HG02678 (cell line): Measurements from ENCODE around the gene SOWAHA.

Experiments
- ATAC-seq: cut with Tn5 transposase; IDR thresholded peaks from one replicate; pipeline ENCODE4 v1.9.1; 2021; ENCODE audit warnings: mild to moderate bottlenecking, moderate library complexity; ENCODE audit not compliant: unreplicated experiment

SOWAHA gene

DNA sequence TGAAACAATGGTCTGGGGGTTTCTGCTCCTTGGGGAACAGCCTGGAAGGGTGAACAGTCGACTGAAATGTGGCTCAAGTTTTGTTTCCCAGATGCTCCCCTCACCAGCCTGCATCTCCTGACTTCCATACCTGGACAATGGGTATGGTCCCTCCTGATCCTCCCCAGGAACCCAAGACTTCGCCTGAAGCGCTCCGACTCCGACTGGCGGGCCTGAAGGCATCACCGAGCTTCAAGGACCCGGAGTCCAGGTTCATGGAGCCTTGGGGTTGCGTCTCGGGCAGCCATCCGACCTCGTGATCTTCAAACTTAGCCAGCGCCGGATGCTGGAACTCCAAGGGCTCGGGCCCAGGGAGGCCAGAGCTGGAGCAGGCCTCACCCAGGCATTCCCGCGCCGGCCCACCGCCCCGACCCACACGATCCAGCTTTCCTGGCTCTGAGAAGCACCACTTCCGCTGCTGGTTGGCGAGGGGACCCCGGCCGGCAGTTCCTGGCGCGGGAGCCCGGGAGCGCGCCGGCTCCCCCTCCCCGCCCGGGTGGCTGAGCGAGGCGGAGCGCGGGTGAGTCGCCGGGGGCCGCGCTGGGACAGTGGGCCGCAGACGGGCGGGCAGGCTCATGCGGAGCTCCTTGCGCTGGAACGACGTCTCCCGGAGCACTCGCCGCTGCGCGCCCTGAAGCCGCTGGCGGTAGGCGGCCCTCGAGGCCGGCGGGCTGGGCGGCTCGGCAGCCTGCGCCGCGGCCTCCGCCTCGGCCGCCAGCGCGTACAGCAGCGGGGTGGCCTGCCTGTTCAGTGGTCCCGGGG lies 12.1 kb downstream of the SOWAHA start:
- no peak for ATAC-seq

DNA sequence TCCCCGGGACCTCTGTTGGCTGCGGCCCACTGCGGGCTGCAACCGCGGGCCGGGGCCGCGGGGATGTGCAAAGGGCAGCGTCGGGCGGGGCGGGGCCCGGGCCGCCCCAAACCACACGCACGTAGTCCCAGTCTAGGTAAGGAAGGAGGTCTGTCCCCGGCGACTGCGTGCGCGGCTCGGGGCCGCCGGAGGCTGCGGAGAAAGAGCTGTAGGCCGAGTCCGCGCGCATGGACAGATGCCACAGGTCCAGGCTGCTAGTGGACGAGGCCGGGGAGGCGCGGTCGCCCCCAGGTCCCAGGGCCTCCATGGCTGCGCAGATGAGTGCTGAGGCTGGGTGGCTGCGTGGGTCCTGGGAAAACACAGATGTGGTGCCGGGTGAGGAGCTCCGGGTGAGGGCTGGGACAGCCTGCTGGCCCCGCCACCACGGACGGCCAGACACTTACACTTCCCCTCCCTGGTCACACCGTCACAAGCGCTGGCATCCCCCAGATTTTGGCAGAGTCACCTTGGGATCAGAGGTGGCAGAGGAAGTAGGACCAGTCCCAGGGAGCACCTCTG lies 12.8 kb downstream of the SOWAHA start:
- ATAC-seq: no peak

DNA sequence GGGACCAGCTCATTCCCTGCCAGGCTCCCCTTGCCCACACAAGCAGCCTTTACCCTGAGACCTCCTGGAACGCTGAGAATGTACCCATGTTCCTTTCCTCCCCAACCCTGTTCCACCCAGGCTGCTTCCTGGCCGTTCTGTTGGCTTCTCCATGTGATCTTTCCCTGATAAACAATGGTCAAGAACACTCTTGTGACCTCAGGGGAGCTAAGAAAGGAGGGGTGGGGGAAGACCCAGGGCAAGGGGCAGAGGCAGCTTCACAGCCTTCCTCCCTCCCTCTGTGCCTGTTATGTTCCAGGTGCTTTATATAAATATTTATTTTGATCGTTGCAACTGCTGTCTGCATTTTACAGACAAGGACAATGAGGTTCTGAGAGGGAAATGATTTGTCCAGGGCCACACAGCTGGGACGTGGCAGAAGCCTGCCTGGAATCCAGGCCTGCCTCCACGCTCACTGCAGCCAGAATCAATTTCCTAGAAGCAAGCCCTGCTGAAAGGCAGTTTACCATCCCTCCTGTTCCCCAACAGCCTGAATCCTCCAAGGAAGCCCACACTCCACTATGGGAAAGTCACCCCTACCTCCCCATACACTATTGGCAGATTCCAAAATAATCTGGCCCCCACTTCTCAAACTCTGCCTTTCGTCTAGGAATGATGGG lies 13.5 kb downstream of the SOWAHA start:
- no peak for ATAC-seq

DNA sequence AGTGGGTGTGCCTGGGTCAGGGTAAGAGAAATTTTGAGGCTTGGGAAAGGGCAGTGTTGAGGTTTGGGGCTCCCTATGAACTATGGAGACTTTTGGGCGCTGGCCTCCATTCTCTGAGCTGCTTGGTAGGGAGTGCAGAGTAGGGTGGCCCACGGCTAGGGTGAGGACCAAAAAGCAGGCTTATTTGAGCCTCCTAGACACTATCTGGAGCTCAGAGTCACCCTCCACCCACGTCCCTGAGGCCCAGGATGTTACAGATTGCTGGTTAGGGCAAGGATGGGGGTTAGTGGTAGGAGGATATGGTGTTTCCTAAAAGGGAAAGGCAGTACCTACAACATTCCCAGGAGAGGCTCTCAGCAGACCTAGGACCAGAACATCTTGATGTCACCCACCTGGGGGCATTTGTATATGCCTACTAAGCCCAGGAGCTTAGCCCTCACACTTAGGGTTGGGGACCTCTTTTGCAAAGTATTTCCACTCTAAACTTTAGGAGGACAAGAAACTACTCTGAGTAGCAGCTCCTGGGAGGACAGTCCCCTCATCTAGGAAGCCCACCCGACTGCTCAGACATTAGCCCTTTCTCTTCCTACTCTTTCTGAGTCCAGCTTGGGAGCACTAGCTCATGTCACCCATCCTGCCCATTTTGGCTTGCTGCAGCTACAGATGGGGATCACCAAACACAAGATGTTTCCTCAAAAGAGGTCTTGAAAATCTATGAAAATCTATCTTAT lies 15.0 kb downstream of the SOWAHA start:
- ATAC-seq: no peak

DNA sequence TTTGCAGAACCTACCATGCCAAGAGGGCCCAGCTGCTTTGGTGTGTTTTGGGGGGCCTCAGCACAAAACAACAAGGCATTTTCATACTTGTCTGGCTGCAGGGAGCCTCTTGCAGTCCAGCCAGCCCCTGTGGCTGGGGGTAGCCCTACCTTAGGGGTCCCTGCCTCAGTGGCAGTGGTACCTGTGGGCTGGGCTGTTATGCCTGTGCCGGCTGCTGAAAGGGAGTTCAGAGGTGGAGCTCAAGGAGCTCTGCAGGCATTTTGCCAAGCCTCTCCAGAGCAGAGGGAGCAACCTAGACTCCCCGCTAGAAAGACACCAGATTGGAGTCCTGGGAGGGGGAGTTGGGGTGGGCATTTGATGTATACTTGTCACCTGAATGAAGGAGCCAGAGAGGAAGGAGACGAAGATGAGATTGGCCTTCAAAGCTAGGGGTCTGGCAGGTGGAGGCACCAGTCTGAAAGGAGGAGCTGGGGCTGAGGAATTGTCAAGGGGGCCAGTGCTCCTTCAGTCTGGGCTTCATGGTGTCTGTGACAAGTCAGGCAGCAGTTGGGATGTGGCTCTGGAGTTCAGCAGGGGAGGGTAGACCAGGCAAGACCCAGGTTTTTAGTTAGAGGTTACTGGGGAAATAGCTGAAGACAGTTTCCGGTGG lies 15.9 kb downstream of the SOWAHA start:
- ATAC-seq: no peak

DNA sequence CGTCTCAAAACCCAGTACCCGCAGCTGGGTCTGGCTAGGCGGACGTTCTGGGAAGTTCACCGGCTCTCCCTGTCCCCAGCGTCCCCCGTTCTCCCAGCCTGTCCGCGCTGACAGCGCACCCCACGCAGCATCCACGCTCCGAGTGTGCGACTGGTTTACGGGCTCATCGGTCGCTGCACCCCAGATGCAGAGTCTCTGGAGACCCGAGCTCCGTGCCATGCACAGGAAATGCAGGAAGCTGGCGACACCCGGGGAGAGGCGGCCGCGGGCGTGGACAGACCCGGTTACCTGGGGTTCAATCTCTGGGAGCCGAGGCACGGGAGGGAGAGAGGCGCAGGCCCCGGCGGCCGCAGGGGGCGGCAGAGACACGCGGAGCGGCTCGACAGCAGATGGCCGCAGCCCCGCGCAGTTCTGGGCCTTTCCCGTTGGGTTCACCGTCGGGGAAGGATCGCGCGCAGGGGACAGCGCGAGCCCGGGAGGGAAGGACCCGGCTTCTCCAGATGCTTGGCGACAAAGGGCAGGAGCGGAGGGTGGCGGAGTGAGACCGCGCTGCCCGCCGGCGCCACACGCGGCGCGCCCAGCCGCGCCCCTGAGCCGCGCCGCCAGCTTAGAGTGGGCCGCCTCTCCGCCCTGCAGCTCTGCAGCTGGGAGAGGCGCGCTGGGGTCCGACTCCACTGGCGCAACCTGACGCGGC lies 16.8 kb downstream of the SOWAHA start:
- ATAC-seq: peak; percentile 77

DNA sequence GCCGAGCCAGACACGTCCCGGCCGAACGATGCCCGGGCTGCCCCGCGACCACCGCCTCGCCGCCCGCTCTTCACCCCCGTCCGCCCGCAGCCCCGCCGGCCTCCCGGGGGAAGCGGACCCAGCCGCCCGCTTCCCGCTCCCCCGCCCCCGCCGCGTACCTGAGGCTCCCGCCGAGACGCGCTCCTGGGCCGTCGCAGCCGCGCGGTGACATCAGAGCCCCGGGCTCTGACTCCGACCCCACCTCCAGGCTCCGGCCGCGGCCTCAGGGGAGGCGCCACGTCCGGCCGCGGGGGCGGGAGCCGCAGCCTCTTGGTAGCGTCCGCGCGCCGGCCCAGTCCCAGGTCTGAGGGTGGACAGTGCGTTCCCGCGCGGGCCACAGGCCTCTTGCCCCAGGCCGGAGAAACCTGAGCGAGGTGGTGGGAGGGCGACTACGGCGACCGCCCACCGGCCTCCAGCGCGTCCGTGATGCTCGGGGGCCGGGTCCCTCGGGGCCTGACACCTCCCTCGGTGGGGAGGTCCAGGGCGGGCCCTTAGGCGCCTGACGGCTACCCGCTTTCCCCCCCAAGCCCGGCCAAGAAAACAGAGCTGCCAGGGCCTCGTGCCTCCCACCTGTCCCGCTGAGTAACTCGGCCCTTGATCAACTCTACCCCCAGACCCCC lies 17.5 kb downstream of the SOWAHA start, which contains the start of gene SHROOM1:
Gene SHROOM1 (minus strand): TSS at position 212 of the 659 bp plus-strand sequence. CDS start 4,507 bp downstream, outside the sequence.
- ATAC-seq: peak; percentile 65

DNA sequence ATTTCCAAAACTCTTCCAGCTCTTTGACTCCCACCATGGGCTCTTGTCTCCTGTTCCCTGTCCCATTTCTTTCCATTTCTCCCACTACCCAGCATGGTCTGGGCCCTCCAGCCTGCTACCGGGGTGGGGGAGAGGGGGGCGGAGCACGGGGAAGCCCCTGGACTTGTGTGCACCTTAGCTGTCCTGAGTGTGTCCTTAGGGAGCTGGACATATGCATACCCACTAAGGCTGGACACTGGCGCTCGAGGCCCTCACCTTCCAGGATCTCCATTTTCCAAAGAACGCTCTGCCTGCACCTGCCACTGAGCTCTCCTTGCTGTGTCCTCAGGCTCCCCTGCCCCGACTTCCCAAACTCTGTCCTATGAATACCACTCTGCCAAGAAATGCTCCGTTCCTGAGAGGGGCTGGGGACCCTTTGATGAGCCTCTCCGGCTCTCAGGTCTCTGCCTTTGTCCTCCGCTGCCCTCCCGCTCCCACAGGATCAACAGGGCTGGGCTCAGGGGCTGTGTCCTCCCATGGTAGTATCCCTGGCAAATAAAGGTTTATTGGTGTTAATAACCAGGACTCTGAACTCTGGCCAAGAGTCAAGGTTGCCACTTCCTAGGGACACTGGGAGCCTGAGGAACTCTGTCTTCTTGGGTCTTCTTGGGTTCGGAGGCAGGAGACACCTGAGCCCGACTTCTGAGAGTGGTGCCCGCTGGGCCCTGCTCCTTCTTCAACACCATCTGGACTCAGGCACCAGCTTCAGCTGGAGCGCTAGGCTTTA lies 18.2 kb downstream of the SOWAHA start:
- ATAC-seq: no peak

DNA sequence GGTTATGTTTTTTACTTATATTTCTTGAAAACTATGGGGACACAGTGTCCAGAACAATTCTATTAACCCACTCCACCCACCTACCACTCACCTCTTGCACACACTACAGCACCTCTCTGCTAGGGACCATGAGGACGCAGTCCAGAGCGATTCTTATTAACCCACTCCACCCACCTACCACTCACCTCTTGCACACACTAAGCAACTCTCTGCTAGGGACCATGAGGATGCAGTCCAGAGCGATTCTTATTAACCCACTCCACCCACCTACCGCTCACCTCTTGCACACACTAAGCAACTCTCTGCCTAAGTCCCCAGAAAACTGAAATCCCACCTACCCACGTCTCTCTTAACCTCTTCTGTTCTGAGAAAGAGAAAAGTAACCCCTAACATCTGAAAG lies 19.5 kb downstream of the SOWAHA start:
- ATAC-seq: no peak

DNA sequence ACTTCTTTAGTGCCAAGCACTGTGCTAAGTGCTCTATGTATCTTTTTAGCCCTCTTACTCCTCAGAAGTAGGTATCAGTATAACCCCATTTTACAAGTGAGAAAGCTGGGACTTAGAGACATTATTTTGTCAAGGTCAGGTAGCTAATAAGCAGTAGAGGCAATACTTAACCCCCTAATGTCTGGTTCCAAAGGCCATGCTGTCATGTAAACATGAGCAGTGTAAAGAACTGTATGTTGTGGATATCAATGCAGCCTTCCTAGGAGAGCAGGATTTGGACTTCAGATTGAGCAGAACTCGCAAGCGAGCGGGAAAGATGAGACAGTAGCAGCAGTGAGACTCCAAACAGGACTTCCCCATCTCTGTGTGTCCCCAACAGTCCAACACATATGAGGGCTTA lies 21.0 kb downstream of the SOWAHA start:
- no peak for ATAC-seq

DNA sequence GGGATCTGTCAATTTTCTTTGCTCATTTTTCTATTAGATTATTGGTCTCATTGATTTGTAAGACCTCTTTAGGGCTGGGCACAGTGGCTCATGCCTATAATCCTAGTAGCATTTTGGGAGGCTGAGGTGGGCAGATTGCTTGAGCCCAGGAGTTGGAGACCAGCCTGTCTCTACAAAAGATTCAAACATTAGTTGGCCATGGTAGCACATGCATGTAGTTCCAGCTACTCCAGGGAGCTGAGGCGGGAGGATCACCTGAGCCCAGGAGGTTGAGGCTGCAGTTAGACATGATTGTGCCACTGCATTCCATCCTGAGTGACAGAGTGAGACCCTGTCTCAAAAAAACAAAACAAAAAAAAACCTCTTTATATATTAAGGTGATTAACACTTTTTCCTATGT lies 23.8 kb downstream of the SOWAHA start:
- no peak for ATAC-seq

DNA sequence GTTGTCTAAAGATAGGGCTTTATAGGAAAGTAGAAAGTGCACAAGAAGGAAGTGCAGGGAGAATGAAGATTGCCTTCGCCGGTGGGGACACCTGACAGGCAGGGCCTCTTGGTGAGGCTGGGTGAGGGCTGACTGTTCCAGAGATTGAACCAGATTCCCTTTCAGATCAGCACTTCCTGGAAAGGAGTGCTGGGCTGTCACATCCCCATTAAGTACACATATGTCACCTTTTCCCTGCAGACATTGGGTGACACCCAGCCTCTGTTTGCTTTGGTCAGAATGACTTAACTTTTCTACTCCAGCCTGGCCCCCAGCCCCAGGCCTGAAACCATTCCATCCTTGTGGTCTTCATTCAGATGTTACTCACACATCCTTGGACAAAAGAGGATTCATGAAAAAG lies 24.8 kb downstream of the SOWAHA start:
- ATAC-seq: no peak

DNA sequence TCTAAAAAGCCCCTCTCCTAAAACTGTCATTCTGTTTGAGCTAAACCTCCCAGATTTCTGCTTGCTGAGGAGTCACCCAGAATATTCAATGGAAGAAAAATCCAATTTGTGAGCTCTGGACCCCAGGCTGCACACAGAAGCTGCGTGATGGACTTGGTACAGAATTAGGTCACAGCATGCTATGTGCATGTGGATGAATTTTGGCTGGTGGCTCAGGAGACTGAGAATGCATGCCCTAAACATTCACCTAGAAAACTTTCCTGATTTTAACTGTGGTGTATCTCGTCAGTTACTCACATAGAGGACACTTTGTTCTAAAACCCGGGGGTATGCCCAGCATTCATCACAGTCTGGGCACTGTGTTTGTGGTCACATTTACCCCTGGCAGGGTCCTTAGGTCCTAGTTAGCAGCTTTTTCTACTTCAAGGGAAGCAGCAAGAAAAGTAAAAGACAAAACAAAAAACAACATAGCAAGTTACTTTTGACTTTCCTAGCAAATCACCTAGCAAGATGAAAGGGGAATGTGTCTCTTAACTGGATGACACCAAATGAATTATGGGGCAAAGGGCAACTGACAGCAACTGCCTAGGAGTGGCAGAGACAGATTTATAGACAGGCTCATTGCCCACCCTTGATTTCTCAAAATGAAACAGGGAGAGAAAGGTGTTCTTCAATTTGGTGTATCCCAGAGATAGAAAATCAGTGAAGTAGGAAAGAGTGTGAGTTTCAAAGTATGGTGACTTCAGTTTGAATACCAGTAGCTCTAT lies 25.6 kb downstream of the SOWAHA start:
- ATAC-seq: no peak

DNA sequence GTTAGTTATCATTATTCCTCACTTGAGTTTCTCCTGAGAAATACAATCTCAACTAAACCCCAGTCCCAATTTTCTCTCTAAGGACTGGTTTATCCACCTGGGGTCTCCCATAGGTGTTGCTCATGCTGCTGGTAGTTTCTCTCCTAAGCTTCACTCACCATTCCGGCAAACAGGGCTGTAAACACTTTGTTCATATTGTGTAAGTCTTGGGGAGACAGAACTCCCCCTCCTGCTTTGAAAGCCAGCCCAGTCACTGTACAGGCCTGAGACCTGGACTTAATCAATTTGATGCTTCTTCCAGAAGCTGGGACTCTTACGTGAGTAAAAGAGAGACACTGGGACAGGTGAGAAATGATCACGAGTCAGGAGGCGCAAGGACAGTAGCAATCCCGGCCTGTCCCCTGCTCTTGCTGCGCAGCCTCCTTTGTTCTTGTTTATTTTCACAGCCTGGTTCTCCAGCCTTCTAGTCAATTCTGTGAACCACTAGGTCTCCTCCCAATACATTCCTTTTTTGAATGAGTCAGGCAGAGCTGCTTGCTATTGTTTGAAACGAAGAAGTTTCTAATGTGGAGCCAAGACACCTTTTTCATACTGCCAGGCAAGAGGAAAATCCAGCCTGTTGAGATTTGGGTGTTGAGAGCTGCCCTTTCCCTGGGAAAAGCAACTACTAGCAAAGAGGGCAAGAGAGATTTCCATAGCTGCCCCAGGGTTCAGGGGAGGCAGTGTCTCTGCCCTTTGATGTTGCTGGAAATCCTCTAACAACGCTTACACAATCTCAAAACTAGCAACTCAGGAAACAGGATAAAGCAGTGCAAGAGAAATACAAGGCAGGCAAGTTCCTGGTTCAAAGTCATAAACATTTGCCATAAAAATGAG lies 26.6 kb downstream of the SOWAHA start:
- no peak for ATAC-seq

DNA sequence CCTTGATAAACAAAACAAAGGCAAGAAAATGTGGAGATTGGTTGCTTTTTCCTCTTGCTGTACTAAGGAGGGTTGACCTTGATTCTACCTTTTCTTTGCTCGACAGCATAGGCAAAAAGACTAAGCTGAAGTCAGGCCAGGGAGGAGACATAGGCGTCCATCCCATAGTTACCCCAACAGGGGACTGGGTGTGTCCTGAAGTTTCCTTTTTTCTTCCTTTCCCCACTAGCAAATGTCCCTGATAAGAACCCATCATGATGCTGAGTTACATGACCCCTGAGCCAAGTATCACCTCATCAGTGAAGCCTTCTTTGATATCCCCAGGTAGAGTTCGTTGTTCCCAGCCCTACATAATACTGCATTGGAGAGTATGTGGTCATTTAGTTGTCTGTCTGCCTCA lies 27.2 kb downstream of the SOWAHA start:
- no peak for ATAC-seq

DNA sequence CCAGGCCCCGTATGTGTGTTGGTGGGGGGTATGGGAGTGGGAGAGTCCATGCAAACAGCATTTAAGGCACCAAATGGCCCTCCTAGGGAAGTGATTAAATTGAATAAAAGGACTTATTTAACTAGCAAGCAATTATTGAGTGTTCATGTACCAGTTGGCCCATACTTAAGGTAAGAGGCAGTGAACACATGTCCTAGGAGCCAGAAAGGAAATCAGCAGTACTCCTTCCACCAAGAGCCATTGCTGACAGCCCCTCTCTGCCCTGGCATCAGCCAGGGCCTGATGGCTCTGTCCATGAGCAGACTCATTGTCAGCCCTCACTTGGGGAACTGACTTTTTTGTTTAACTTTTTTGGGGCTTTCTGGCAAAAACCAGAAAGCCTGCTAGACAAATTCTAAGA lies 27.8 kb downstream of the SOWAHA start:
- no peak for ATAC-seq

DNA sequence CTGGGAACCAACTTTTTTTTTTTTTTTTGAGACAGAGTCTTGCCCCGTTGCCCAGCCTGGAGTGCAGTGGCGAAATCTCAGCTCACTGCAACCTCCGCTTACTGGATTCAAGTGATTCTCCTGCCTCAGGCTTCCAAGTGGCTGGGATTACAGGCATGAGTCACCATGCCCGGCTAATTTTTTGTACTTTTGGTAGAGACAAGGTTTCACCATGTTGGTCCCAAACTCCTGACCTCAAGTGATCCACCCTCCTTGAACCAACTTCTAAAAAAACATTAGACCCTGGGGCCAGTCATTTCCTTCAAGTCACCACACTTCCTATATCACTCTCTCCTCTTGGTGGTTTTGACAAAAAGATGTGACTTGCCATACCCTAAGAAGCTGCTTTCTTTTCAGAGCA lies 28.2 kb downstream of the SOWAHA start:
- ATAC-seq: no peak
